Measurements from ENCODE around the gene LRRC27.

GRCh38 chr10:132320654-132321469 lies 11.1 kb upstream of the LRRC27 start:
- no peak for TF ChIP-seq CTCF (IDR thresholded peaks at IDR 0.05)
- TF ChIP-seq POLR2A (IDR thresholded peaks at IDR 0.05) = no peak
